GM12878 (cell line): ENCODE measurements around the gene PIEZO2. TPM values are rescaled to one million over a fixed set of nuclear protein-coding genes. Genes with fewer than 3 reads are reported as not detected.
A peak's percentile ranks its signal among the peaks of the same experiment; 100 is the strongest.

Experiments used
- ATAC-seq: fragments of 200-7000 bp; cut with Tn5 transposase; 3 replicates; pipeline ENCODE4 v1.9.1; 2020; ENCODE audit warnings: mild to moderate bottlenecking, moderate library complexity
- BruUV-seq: library from RNA; stranded (reverse); fragments of 400-500 nt; replicated peaks from 2 replicates; lab custom pipeline; 2021; lab: Mats Ljungman, UMichigan
- CTCF ChIA-PET: fragments of 300-600 bp; sonication (Branson Sonifier 250); formaldehyde crosslinking; extraction: SDS; loops from one replicate; lab custom pipeline; 2021; ENCODE audit warnings: inconsistent platforms; lab: Yijun Ruan, JAX
- POLR2A ChIA-PET: fragments of 350-600 bp; formaldehyde crosslinking; extraction: SDS; loops from one replicate; lab custom pipeline; 2021; ENCODE audit warnings: inconsistent platforms; lab: Charles Lee
- RAD21 ChIA-PET: fragments of 300-600 bp; sonication (Branson Sonifier 250); formaldehyde crosslinking; loops from one replicate; lab custom pipeline; 2023; ENCODE audit warnings: antibody characterized with exemption; ENCODE audit not compliant: unreplicated experiment; lab: Charles Lee
- SMC1A ChIA-PET: fragments of 300-600 bp; sonication (Branson Sonifier 250); formaldehyde crosslinking; loops from one replicate; lab custom pipeline; 2023; ENCODE audit not compliant: unreplicated experiment, uncharacterized antibody; lab: Charles Lee
- DNase-seq: peaks from one replicate; pipeline ENCODE4 v3.0.0-alpha.2; 2011; ENCODE audit warnings: low read depth, low spot score
- FAIRE-seq: peaks from 3 replicates; lab custom pipeline; 2011; peaks lifted over from hg19 to GRCh38; lab: Jason Lieb, UNC
- H2AFZ ChIP-seq: 2 replicates; pipeline ENCODE4 v1.6.0; 2011; ENCODE audit warnings: low read depth, low read length, control low read depth; ENCODE audit not compliant: control insufficient read depth
- H3K27ac ChIP-seq: 2 replicates; pipeline ENCODE4 v1.5.1; 2011; ENCODE audit warnings: control low read depth; ENCODE audit not compliant: control insufficient read depth, insufficient read depth
- H3K27me3 ChIP-seq, 2 experiments: replicated peaks in 1 of 2; 2 replicates each; pipeline versions ENCODE4 v1.6.0 to v1.6.1; 2011; ENCODE audit warnings: low read length in 1 of 2; ENCODE audit not compliant: control insufficient read depth in 2 of 2, insufficient read depth in 2 of 2
- H3K36me3 ChIP-seq, 2 experiments: 2 replicates each; pipeline ENCODE4 v1.5.1; 2011; ENCODE audit warnings: low read length in 1 of 2; ENCODE audit not compliant: control insufficient read depth in 2 of 2, insufficient read depth in 2 of 2
- H3K4me1 ChIP-seq: 2 replicates; pipeline ENCODE4 v1.6.1; 2011; ENCODE audit warnings: mild to moderate bottlenecking, low read length, moderate library complexity, mixed read lengths; ENCODE audit not compliant: control insufficient read depth, insufficient read depth
- H3K4me2 ChIP-seq: 2 replicates; pipeline ENCODE4 v1.6.0; 2011; ENCODE audit warnings: control low read depth; ENCODE audit not compliant: control insufficient read depth, insufficient read depth
- H3K4me3 ChIP-seq: fragments of 200-600 bp; sonication (generic); 2 replicates; pipeline ENCODE4 v1.5.1; 2016
- H3K79me2 ChIP-seq: 2 replicates; pipeline ENCODE4 v1.6.0; 2011; ENCODE audit warnings: low read length; ENCODE audit not compliant: control insufficient read depth, insufficient read depth
- H3K9ac ChIP-seq: 2 replicates; pipeline ENCODE4 v1.8.0; 2011; ENCODE audit warnings: low read length, control low read depth, mixed read lengths; ENCODE audit not compliant: control insufficient read depth, insufficient read depth
- H3K9me3 ChIP-seq: replicated peaks from 3 replicates; pipeline ENCODE4 v1.5.1; 2011; ENCODE audit warnings: mild to moderate bottlenecking, low read length; ENCODE audit not compliant: control insufficient read depth, insufficient read depth
- H4K20me1 ChIP-seq: 2 replicates; pipeline ENCODE4 v1.6.0; 2011; ENCODE audit not compliant: control insufficient read depth, insufficient read depth
- BCL11A ChIP-seq: IDR thresholded peaks from 2 replicates; pipeline ENCODE4 v1.6.1; 2011; ENCODE audit warnings: low read depth, low read length
- BHLHE40 ChIP-seq, 2 experiments: fragments of 450-650 bp in 1 of 2; IDR thresholded peaks; 2 replicates each; pipeline ENCODE4 v1.6.1; 2011 to 2017; ENCODE audit warnings: low read depth in 2 of 2, borderline replicate concordance in 1 of 2, improper control_type of control experiment in 1 of 2, low read length in 1 of 2, mild to moderate bottlenecking in 1 of 2
- CREM ChIP-seq: IDR thresholded peaks from 2 replicates; pipeline ENCODE4 v1.6.1; 2014; ENCODE audit warnings: antibody characterized with exemption, low read depth
- DPF2 ChIP-seq: fragments of 450-650 bp; IDR thresholded peaks from 2 replicates; pipeline ENCODE4 v1.6.1; 2017; ENCODE audit warnings: mild to moderate bottlenecking
- HDAC6 ChIP-seq: fragments of 200-600 bp; sonication (generic); IDR thresholded peaks from one replicate; pipeline ENCODE4 v1.8.0; 2017; ENCODE audit warnings: antibody characterized with exemption; ENCODE audit not compliant: unreplicated experiment
- IKZF2 ChIP-seq, 2 experiments: fragments of 450-650 bp; IDR thresholded peaks; 2 replicates each; pipeline ENCODE4 v1.6.1; 2017; ENCODE audit warnings: mild to moderate bottlenecking in 2 of 2, moderate library complexity in 2 of 2
- NR2C2 ChIP-seq: IDR thresholded peaks from 2 replicates; pipeline ENCODE4 v1.6.1; 2011; ENCODE audit warnings: borderline replicate concordance, low read depth; ENCODE audit not compliant: control insufficient read depth, insufficient read length
- PAX5 ChIP-seq: IDR thresholded peaks from 2 replicates; pipeline ENCODE4 v1.6.1; 2011; ENCODE audit warnings: low read depth, low read length, borderline replicate concordance
- PKNOX1 ChIP-seq: fragments of 450-650 bp; IDR thresholded peaks from 2 replicates; pipeline ENCODE4 v1.6.1; 2016; ENCODE audit warnings: mild to moderate bottlenecking
- POU2F2 ChIP-seq: IDR thresholded peaks from 3 replicates; pipeline ENCODE4 v1.6.1; 2011; ENCODE audit warnings: low read depth, mild to moderate bottlenecking, low read length, borderline replicate concordance
- RBBP5 ChIP-seq: fragments of 200-600 bp; sonication (generic); conservative IDR thresholded peaks from 2 replicates; pipeline ENCODE4 v1.6.1; 2016
- SPI1 ChIP-seq: IDR thresholded peaks from 2 replicates; pipeline ENCODE4 v1.6.1; 2011; ENCODE audit warnings: low read depth, mild to moderate bottlenecking, low read length, moderate library complexity, borderline replicate concordance; ENCODE audit not compliant: insufficient read depth
- TAF1 ChIP-seq: IDR thresholded peaks from 2 replicates; pipeline ENCODE4 v1.6.1; 2011; ENCODE audit warnings: mild to moderate bottlenecking, low read depth, low read length, borderline replicate concordance
- TBL1XR1 ChIP-seq: IDR thresholded peaks from 2 replicates; pipeline ENCODE4 v1.6.1; 2012; ENCODE audit warnings: low read depth, low read length, improper control_type of control experiment
- TCF12 ChIP-seq: IDR thresholded peaks from 2 replicates; pipeline ENCODE4 v1.6.1; 2011; ENCODE audit warnings: low read depth, mild to moderate bottlenecking, low read length
- TCF3 ChIP-seq: IDR thresholded peaks from 2 replicates; pipeline ENCODE4 v1.6.1; 2012; ENCODE audit warnings: low read depth, mild to moderate bottlenecking, low read length, borderline replicate concordance; ENCODE audit not compliant: insufficient read depth
- ZNF24 ChIP-seq: fragments of 450-650 bp; IDR thresholded peaks from 2 replicates; pipeline ENCODE4 v1.6.1; 2017; ENCODE audit warnings: antibody characterized with exemption, mild to moderate bottlenecking
- WGBS: methylation state at CpG from one replicate; pipeline ENCODE4 v1.1.6; 2016; ENCODE audit warnings: low lambda C conversion rate; ENCODE audit not compliant: insufficient replicate concordance, insufficient coverage; ENCODE audit errors: missing lambda C conversion rate; 5-methylcytosine and 5-hydroxymethylcytosine counted together
- in situ Hi-C: fragments of 300-500 bp; cut with MboI; formaldehyde crosslinking; loops from 9 replicates; pipeline ENCODE4 v1.14.3; 2018; ENCODE audit warnings: mixed read lengths
- intact Hi-C: fragments of 100-400 bp; cut with micrococcal nuclease; formaldehyde crosslinking; loops from one replicate; pipeline ENCODE4 v1.14.2; 2022; ENCODE audit not compliant: unreplicated experiment
- polyA plus RNA-seq, 11 experiments: library from polyadenylated mRNA; depleted of rRNA in 4 of 11; unstranded in 6 of 11; stranded (reverse) in 5 of 11; fragments of >200 nt; fragmentation: Nextera tagmentation in 4 of 11; fragmentation: Illumina TruSeq in 1 of 11; extraction: Ambion mirVana in 4 of 11; extraction: Trizol in 1 of 11; gene quantifications; 1 replicate in 1 of 11; 2 replicates in 10 of 11; pipeline versions ENCODE4 v1.2.1 to v1.2.3, GENCODE V29; 2011 to 2016; ENCODE audit warnings: inconsistent platforms in 2 of 11, missing spikeins in 2 of 11, low read depth in 1 of 11
- total RNA-seq, 4 experiments: library from RNA; depleted of rRNA in 3 of 4; stranded (reverse); fragments of >200 nt in 3 of 4; fragmentation: Illumina TruSeq in 1 of 4; extraction: Trizol in 1 of 4; gene quantifications; 2 replicates each; pipeline versions ENCODE4 v1.2.1 to v1.2.3, GENCODE V29; 2013 to 2021
- TF ChIP-seq, protein P1 (sequence below): fragments of 450-650 bp; IDR thresholded peaks from 2 replicates; pipeline ENCODE4 v1.6.1; 2016; ENCODE audit warnings: mild to moderate bottlenecking, moderate library complexity, borderline replicate concordance

PIEZO2 gene
- total and polyA plus RNA-seq, 10 of the 15 experiments (the other 5 are each of a cell fraction or from before 2014, with no cell fraction given), result 6.7 to 42.3 (median 27.4) TPM

GRCh38 chr18:10928011-10928771 is 221.2 kb downstream of the PIEZO2 start:
- H3K9me3 ChIP-seq, result peaks cover 2% of the 10 kb centered on the region; the same call in 2 of the 3 replicates
- in situ Hi-C loops, result loop anchor here (5.0 kb wide), 1 partner anchor 51 kb away; no protein-coding TSS in a partner anchor
- H3K9ac ChIP-seq, result peak overlapping the region; percentile 64
- SMC1A ChIA-PET, result interaction anchor here (1.0 to 6.8 kb wide), 23 partner anchors 10 to 226 kb away, joined by 3 to 71 read pairs (median 6); no protein-coding TSS in a partner anchor
- H3K27me3 ChIP-seq, result no peaks in the 10 kb centered on the region
- peak overlapping the region; percentile 96 for H3K27ac ChIP-seq
- peak overlapping the region; percentile 24 for H2AFZ ChIP-seq
- no peaks in the 10 kb centered on the region for H3K36me3 ChIP-seq
- BruUV-seq, result no TSS peak
- 11% methylated on average over 8 of the region's 8 CpGs for WGBS
- CTCF ChIA-PET, result interaction anchor here (0.8 to 4.2 kb wide), 14 partner anchors 9 to 226 kb away, joined by 3 to 32 read pairs (median 4); no protein-coding TSS in a partner anchor
- ATAC-seq (peak; percentile 82), DNase-seq (peak; percentile 72), FAIRE-seq (no peak)
- H3K4me2 ChIP-seq, result peak overlapping the region; percentile 58
- RAD21 ChIA-PET, result interaction anchor here (0.7 to 4.5 kb wide), 20 partner anchors 9 to 226 kb away, joined by 3 to 38 read pairs (median 5); no protein-coding TSS in a partner anchor
- H3K4me1 ChIP-seq, result peaks cover 37% of the 10 kb centered on the region
- no peaks in the 10 kb centered on the region for H4K20me1 ChIP-seq
- intact Hi-C loops, result loop anchor here (1.0 to 2.0 kb wide), 3 partner anchors 23 to 50 kb away; no protein-coding TSS in a partner anchor
- H3K79me2 ChIP-seq, result peaks cover 8% of the 10 kb centered on the region
- POLR2A ChIA-PET, result interaction anchor here (0.8 to 3.1 kb wide), 14 partner anchors 12 to 222 kb away, joined by 3 to 14 read pairs (median 5); partner anchors contain the start of gene PIEZO2
- H3K4me3 ChIP-seq, result peak overlapping the region; percentile 52; the same call in 1 of the 2 replicates
- TF ChIP-seq TAF1, result peak; percentile 4; the same call in 1 of the 2 replicates
- peak; percentile 91 to 92 for TF ChIP-seq IKZF2 (IDR thresholded peaks at IDR 0.05)
- peak; percentile 44; the same call in 1 of the 2 replicates for TF ChIP-seq ZNF24
- TF ChIP-seq BHLHE40 (IDR thresholded peaks at IDR 0.05; ENCODE audit: borderline replicate concordance in 1 of 2, low read depth in 2 of 2, low read length in 1 of 2), result no peak
- TF ChIP-seq PAX5, result 0 out of 2 replicates have a peak, but pooled peaks have one; percentile 20
- no peak for TF ChIP-seq RBBP5
- TF ChIP-seq DPF2, result peak; percentile 47; the same call in 1 of the 2 replicates
- peak; percentile 32; the same call in 1 of the 2 replicates for TF ChIP-seq TCF3
- peak; percentile 94 for TF ChIP-seq CREM
- peak; percentile 61 for TF ChIP-seq PKNOX1
- peak; percentile 56; the same call in 1 of the 2 replicates for TF ChIP-seq TCF12
- TF ChIP-seq TBL1XR1, result peak; percentile 52; the same call in 1 of the 2 replicates
- no peak for TF ChIP-seq NR2C2
- peak; percentile 54; the same call in 1 of the 2 replicates for TF ChIP-seq BCL11A
- TF ChIP-seq HDAC6, result no peak
- TF ChIP-seq, protein P1, sequence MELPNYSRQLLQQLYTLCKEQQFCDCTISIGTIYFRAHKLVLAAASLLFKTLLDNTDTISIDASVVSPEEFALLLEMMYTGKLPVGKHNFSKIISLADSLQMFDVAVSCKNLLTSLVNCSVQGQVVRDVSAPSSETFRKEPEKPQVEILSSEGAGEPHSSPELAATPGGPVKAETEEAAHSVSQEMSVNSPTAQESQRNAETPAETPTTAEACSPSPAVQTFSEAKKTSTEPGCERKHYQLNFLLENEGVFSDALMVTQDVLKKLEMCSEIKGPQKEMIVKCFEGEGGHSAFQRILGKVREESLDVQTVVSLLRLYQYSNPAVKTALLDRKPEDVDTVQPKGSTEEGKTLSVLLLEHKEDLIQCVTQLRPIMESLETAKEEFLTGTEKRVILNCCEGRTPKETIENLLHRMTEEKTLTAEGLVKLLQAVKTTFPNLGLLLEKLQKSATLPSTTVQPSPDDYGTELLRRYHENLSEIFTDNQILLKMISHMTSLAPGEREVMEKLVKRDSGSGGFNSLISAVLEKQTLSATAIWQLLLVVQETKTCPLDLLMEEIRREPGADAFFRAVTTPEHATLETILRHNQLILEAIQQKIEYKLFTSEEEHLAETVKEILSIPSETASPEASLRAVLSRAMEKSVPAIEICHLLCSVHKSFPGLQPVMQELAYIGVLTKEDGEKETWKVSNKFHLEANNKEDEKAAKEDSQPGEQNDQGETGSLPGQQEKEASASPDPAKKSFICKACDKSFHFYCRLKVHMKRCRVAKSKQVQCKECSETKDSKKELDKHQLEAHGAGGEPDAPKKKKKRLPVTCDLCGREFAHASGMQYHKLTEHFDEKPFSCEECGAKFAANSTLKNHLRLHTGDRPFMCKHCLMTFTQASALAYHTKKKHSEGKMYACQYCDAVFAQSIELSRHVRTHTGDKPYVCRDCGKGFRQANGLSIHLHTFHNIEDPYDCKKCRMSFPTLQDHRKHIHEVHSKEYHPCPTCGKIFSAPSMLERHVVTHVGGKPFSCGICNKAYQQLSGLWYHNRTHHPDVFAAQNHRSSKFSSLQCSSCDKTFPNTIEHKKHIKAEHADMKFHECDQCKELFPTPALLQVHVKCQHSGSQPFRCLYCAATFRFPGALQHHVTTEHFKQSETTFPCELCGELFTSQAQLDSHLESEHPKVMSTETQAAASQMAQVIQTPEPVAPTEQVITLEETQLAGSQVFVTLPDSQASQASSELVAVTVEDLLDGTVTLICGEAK, result no peak
- peak; percentile 32; the same call in 1 of the 3 replicates for TF ChIP-seq POU2F2
- TF ChIP-seq SPI1, result peak; percentile 86
